NK-92 treated with Interleukin-12 subunit alpha and Interleukin-12 subunit beta, amount 100 ng/mL, for 24 hours (cell line): ENCODE results near the gene C1QA.
"Not testable (repeated sequence)": the region's sequence is repeated elsewhere in the genome, so short reads cannot be mapped to it uniquely, and the experiment has no call there.

ENCODE experiments used
- DNase-seq: peaks from one replicate; lab custom pipeline; 2025; lab: John Stamatoyannopoulos, UW

The C1QA gene

GRCh38 chr1:22673486-22674409, 37.3 kb downstream of the C1QA start:
- no peak for DNase-seq

- no peak for DNase-seq
Measured at GRCh38 chr1:22674410-22674749, 38.0 kb downstream of the C1QA start.

DNA sequence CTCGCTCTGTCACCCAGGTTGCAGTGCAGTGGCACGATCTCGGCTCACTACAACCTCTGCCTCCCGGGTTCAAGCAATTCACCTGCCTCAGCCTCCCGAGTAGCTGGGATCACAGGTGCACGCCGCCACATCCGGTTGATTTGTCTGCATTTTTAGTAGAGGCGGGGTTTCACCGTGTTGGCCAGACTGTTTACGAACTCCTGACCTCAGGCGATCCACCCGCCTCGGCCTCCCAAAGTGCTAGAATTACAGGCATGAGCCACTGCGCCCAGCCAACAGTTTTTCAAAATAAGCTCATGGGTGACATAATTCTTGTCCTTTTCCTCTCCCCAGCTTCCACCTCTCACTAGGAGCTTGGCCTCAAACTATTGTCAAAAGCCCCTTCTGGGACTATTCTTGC, 39.7 kb downstream of the C1QA start:
- DNase-seq = not testable (repeated sequence)

DNA sequence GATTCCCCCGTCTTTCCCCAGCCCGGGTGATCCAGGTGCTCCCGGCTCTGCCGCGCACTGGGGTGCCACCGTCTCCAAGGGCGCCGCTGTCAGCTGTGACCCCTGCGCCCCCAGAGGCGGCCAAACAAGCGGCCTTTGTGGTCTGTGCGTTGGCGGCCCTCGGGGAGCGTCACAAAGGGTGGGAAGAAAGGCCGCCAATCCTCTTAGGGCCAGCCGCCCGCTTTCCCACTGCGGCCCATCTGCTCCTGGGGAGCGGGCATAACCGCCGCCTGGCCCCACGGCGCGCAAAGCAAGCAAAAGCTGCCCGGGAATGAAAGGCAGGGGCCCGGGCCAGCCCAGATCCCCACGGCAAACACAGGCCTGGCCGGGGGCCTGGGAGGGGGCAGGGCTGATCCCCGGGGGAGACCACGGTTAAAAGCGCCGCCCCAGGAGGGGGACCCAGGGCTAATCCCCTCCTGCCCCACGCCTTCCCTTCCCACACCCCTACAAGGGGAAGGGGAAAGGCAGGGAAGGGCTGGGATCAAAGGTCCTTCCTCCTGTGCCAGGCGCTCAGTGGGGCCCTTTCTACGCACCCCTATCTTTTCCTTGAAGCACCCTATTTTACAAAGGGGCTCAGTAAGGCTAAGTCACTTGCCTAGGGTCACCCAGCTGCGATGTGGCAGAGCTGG, 40.6 kb downstream of the C1QA start:
- DNase-seq = no peak

- no peak for DNase-seq
Measured at GRCh38 chr1:22677931-22678896, 41.8 kb downstream of the C1QA start.

GRCh38 chr1:22680726-22681125, 44.3 kb downstream of the C1QA start:
- DNase-seq = no peak

DNA sequence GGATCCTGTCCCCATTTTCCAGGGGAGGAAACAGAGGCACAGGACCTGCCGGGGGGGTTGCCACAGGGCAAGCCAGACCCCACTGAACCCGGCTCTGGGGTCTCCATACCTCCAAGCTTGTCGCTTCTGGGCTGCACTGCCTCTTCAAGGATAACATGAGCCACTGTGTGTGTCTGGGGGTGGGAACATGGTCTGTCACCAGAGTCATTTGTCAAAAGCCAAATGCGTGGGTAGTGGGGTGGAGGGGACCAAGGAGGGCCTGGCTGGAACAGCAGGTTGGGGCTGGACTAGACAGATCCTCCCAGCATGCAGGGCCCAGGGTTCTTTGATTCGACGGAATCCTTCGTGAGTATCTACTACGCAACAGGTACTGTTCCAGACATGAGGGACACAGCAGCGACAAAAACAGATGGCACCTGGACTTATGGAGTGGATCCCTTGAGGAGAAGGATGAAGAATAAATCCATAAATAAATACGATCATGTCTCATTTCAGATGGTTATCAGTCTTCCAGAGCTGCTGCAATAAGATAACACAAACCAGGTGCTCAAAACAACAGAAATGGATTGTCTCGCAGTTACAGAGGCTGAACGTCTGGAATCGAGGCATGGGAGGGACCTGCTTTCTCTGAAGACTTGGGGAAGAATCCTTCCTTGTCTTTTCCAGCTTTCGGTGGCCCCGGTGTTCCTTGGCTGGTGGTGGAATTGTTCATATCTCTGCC, 45.3 kb downstream of the C1QA start:
- no peak for DNase-seq

DNA sequence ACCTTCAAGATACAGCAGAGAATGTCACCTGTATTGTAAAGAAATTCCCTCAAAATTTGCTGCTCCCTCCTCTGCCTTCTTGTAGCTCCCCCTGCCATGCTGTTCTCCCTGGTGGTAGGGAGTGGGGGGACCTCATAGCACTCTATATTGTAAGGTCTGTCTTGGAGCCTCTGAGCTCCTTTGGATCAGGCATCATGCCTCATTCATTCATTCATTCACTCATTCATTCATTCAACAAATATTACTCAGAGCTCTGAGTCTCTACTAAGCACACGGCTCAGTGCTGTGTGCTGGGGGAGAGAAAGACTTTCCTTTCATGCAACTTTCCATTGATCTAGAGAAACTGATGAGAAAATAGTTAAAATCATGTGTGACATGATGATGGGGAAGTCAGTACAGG, 47.1 kb downstream of the C1QA start:
- no peak for DNase-seq

DNA sequence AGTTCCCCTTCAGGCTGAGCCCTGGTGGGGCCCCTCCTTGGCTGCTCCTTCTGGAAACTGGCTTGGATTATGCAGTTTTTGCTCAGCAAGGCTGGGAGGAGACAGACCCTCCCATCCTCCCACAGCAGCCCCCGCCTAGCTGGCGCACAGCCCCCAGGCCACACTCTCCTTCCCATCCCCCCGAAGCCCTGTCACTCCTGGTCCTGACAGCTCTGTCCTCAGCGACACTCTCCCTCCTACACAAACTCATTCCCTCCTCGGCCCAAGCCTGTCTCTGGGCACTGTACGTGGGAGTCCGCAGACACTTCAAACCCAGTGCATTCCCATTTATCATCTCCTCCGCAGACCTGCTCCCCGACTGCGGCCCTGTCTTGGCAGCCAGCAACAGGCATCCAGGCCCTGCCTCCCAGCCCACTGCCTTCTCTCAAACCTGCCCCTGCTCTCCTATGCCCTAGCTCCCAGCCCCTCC, 49.2 kb downstream of the C1QA start:
- no peak for DNase-seq

DNA sequence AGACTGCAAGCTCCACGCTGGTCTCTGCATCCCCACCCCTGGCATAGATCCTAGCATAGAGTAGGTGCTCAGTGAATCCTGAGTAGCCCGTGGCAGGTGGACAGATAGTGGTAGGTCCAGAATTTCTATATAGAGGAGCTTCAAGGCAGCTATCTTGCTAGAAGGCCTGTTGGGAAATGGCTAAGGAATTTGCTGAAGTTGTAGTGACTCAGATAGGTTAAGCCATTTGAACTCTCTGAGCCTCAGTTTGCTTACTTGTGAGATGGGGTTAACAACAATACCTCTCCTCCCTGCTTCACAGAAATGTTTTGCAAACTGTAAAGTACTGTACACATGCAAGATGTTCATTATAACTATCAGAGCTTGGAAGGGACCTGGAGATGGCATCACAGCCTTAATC, 50.8 kb downstream of the C1QA start:
- DNase-seq = no peak

DNA sequence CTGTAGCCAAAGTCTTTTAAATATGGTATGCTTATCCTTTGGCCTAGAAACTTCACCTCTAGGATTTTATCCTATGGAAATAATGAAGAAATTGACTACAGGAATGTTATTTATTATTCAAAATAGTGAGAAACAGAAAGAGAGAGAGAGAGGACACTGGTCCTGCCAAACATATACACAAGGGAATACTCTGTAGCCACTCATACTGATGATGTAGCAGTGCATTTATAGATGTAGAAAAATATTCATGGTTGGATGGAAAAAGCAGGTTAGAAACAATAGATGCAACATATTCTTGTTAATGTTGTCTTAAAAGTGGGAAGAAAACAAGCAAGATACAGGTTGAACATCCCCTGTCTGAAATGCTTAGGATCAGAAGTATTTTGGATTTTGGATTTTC, 52.0 kb downstream of the C1QA start:
- no peak for DNase-seq
